Immature natural killer cell (primary cell): ENCODE measurements around the gene ZC3H4. TPM values are rescaled to one million over a fixed set of nuclear protein-coding genes. Genes with fewer than 3 reads are reported as not detected.
"Not testable (repeated sequence)": the region's sequence is repeated elsewhere in the genome, so short reads cannot be mapped to it uniquely, and the experiment has no call there.

ENCODE experiments used
- DNase-seq, 3 donors: peaks; one replicate each; pipeline ENCODE4 v3.0.0; 2022; ENCODE audit warnings: mixed read lengths in 1 of 3
- H3K27ac Mint-ChIP-seq, 6 donors: one replicate each; pipeline ENCODE4 v1.8.0; 2020; ENCODE audit warnings: mixed read lengths in 6 of 6, mild to moderate bottlenecking in 5 of 6, inconsistent platforms in 4 of 6, moderate library complexity in 3 of 6
- H3K27me3 Mint-ChIP-seq, 3 donors: one replicate each; pipeline ENCODE4 v1.8.0; 2020 to 2021; ENCODE audit warnings: low read depth in 3 of 3, mild to moderate bottlenecking in 3 of 3, mixed read lengths in 3 of 3, moderate library complexity in 3 of 3, inconsistent platforms in 1 of 3
- H3K36me3 Mint-ChIP-seq, 3 donors: one replicate each; pipeline ENCODE4 v1.8.0; 2020; ENCODE audit warnings: mixed read lengths in 3 of 3, inconsistent platforms in 2 of 3, mild to moderate bottlenecking in 2 of 3
- H3K4me1 Mint-ChIP-seq, 2 donors: one replicate each; pipeline ENCODE4 v1.8.0; 2020; ENCODE audit warnings: inconsistent platforms in 2 of 2, mild to moderate bottlenecking in 2 of 2, mixed read lengths in 2 of 2, moderate library complexity in 1 of 2
- H3K4me3 Mint-ChIP-seq, 5 donors: one replicate each; pipeline ENCODE4 v1.8.0; 2020; ENCODE audit warnings: mild to moderate bottlenecking in 5 of 5, mixed read lengths in 5 of 5, inconsistent platforms in 3 of 5, moderate library complexity in 3 of 5
- H3K9me3 Mint-ChIP-seq, 6 donors: one replicate each; pipeline ENCODE4 v1.8.0; 2020; ENCODE audit warnings: mild to moderate bottlenecking in 6 of 6, mixed read lengths in 6 of 6, inconsistent platforms in 4 of 6, moderate library complexity in 3 of 6
- polyA plus RNA-seq, 3 donors: library from polyadenylated mRNA; unstranded; fragments of 300-500 nt; fragmentation: Illumina TruSeq; gene quantifications; one replicate each; pipeline ENCODE4 v1.2.3, GENCODE V29; 2021

The ZC3H4 gene
- polyA plus RNA-seq, 3 donors from 2014 or later = 0.04 to 2.3 (median 1.1) TPM

DNA sequence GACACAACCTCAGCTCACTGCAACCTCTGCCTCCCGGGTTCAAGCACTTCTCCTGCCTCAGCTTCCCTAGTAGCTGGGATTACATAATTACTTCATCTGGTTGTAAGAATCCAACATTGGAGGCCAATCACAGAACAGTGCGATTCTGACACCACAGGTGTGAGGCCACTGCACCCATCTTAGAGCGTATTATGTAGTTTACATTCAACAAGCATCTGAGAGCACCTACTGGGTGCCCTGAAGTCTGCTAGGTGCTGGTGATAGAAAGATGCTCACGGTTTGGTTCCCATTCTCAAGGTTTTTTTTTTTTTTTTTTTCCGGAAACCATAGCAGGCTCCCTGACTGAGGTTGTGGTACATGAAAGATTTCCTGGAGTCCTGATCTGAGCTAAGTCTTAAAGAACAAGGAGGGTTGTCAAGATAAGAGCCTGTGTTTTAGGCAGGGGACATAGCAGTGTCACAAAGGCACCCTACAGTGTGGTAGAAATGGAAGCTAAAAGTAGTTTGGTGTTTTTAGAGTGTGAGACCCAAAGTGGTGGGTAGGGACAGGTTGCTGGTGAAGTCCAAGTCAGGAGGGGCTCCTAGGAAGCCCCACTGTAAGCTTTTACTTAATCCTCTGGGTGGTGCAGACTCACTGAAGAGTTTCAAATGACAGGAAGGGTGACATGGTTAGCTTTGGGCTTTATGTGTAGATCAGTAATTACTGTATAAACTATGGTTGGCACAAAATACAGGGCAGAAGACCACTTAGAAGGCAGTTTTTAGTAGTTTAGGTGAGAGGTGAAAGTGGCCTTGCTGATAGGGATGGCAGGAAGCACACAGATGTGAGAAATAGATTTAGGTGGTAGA lies 32.3 kb upstream of the ZC3H4 start:
- H3K4me1 Mint-ChIP-seq = peaks cover 9 to 26% of the 10 kb centered on the region in 2 donors

DNA sequence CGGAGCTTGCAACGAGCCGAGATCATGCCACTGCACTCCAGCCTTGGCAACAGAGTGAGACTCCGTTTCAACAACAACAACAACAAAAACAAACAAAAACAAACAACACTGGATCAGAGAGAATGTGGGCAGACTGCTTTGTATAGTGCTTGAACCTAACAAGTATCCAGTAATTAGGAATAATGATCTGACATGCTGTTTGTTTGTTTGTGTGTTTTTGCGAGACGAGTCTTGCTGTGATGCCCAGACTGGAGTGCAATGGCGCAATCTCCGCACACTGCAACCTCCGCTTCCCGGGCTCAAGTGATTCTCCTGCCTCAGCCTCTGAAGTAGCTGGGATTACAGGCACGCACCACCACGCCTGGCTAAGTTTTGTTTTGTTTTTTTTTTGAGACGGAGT lies 31.1 kb upstream of the ZC3H4 start:
- no peak for DNase-seq
- no peaks in the 10 kb centered on the region for H3K9me3 Mint-ChIP-seq
- H3K27ac Mint-ChIP-seq = no peak overlapping the region
- no peak overlapping the region for H3K4me3 Mint-ChIP-seq
- H3K4me1 Mint-ChIP-seq = peaks cover 9 to 25% of the 10 kb centered on the region in 2 donors
- H3K36me3 Mint-ChIP-seq = peaks cover 13 to 28% (median 17%) of the 10 kb centered on the region in 3 donors
- no peaks in the 10 kb centered on the region for H3K27me3 Mint-ChIP-seq

More for the DNA sequence above, 32.3 kb upstream of the ZC3H4 start:
- no peak overlapping the region for H3K4me3 Mint-ChIP-seq
- no peaks in the 10 kb centered on the region for H3K9me3 Mint-ChIP-seq
- H3K27me3 Mint-ChIP-seq = no peaks in the 10 kb centered on the region
- DNase-seq = no peak
- peak overlapping the region in 2 of 6 donors; percentile 14 to 41 for H3K27ac Mint-ChIP-seq
- H3K36me3 Mint-ChIP-seq = peaks cover 22 to 37% (median 22%) of the 10 kb centered on the region in 3 donors

DNA sequence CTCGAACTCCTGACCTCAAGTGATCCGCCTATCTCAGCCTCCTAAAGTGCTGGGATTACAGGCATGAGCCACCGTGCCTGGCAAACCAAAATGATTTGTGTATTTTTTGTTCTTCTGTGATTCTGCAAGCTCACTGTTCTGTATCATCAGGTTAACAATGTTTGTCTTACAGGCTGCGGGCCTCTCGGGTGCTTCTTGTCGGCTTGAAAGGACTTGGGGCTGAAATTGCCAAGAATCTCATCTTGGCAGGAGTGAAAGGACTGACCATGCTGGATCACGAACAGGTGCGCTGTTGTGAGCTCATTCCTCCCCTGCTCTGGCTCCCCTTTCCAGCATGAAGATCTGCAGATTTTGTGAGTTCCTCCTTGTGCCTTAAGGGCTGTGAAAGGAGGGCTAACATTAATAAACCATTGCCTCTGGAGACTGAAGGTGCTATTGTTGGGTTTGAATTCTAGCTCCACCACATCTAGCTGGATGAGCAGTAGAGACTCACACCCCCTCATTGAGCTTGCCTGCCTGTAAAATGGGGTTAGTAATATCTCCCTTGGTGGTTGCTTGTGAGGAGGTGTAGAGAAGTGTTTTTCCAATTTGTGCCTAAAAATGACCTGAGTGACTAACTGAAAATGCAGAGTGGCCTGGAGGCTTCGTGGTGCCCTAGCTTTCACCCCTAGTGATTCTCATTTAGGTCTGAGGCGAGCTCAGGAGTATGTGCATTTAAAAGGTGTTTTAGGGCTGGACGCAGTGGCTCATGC lies 29.9 kb upstream of the ZC3H4 start:
- Mint-ChIP-seq H3K4me1 (peaks cover 10 to 28% of the 10 kb centered on the region in 2 donors), H3K27ac (peak overlapping the region in 2 of 6 donors; percentile 21 to 34), H3K27me3 (no peaks in the 10 kb centered on the region)

DNA sequence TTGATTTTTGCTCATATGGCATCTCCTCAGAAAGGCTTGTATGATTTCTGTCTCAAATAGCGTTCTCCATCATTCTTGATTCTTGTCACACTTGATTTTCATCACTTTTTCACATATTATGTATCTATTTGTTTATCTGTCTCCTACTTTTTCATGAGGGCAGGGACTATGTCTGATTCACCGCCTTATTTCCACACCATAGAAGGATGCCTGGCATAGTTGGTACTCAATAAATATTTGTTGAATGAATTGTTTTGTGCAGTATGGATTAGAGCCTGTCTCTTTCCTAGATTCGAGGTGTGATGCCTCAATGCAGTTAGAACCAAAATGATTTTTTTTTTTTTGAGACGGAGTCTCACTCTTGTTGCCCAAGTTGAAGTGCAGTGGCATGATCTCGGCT lies 29.2 kb upstream of the ZC3H4 start:
- H3K9me3 Mint-ChIP-seq = no peaks in the 10 kb centered on the region
- H3K36me3 Mint-ChIP-seq = peaks cover 9 to 30% (median 13%) of the 10 kb centered on the region in 3 donors
- peaks cover 12 to 32% of the 10 kb centered on the region in 2 donors for H3K4me1 Mint-ChIP-seq
- no peaks in the 10 kb centered on the region for H3K27me3 Mint-ChIP-seq
- no peak overlapping the region for H3K4me3 Mint-ChIP-seq
- H3K27ac Mint-ChIP-seq = peak overlapping the region in 4 of 6 donors; percentile 5 to 39 (median 16)
- DNase-seq = no peak

More for the DNA sequence above, 29.9 kb upstream of the ZC3H4 start:
- Mint-ChIP-seq H3K9me3 (no peaks in the 10 kb centered on the region), H3K4me3 (no peak overlapping the region), H3K36me3 (peaks cover 9 to 27% (median 17%) of the 10 kb centered on the region in 3 donors)
- no peak for DNase-seq

DNA sequence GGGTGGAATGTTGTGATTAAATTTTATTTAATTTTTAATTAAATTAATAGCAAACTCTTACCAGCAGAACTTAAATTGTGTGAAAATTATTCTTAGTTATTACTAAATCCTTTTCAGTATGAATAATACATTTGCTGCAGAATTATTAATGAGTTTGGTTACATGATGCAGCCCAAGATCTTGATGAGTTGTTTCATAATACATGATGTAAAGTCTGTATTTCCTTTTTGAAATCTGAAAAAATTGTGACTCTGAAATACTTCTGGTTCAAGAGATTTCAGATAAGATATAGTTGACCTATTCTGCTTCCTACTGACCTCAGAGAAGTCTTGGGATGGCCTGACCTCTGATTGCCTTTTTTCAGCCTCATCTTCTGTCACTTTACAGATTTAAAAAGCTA lies 28.1 kb upstream of the ZC3H4 start:
- Mint-ChIP-seq H3K4me1 (peaks cover 9 to 30% of the 10 kb centered on the region in 2 donors), H3K36me3 (peaks cover 6 to 26% (median 9%) of the 10 kb centered on the region in 3 donors), H3K9me3 (no peaks in the 10 kb centered on the region), H3K27me3 (no peaks in the 10 kb centered on the region), H3K27ac (peak overlapping the region in 1 of 6 donors; percentile 84), H3K4me3 (no peak overlapping the region)
- DNase-seq = no peak

DNA sequence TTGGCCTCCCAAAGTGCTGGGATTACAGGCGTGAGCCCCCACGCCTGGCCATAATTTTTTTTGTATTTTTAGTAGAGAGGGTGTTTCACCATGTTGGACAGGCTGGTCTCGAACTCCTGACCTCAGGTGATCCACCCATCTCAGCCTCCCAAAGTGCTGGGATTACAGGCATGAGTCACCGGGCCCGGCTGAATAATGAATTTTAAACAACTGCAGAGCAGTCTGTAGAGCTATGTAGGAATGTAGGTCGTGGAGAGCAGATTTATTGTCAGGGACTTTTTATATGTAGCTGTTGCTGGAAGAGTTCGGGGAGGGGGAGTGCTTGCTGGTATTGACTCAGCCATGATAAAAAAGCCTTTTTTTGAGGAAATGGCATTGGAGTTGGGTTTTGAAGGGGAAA lies 27.7 kb upstream of the ZC3H4 start:
- Mint-ChIP-seq H3K4me1 (peaks cover 8 to 25% of the 10 kb centered on the region in 2 donors), H3K36me3 (peaks cover 5 to 22% (median 6%) of the 10 kb centered on the region in 3 donors), H3K27ac (peak overlapping the region in 1 of 6 donors; percentile 84)
- H3K27me3 Mint-ChIP-seq, H3K9me3 Mint-ChIP-seq, DNase-seq, H3K4me3 Mint-ChIP-seq: not testable (repeated sequence)

DNA sequence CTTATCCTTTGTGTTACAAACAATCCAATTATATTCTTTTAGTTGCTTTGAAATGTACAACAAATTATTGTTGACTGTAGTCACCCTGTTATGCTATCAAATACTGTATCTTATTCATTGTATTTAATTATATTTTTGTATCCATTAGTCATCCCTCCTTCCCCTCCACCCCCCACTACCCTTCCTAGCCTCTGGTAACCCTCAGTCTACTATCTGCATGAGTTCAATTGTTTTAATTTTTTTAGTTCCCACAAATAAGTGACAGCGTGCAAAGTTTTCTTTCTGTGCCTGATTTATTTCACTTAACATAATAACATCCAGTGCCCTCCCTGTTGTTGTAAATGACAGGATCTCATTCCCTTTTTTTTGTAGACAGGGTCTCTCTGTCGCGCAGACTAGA lies 21.6 kb upstream of the ZC3H4 start:
- Mint-ChIP-seq H3K4me3 (no peak overlapping the region), H3K27ac (no peak overlapping the region), H3K4me1 (peaks cover 38 to 58% of the 10 kb centered on the region in 2 donors), H3K9me3 (no peaks in the 10 kb centered on the region), H3K36me3 (peaks cover 0 to 6% (median 4%) of the 10 kb centered on the region in 3 donors), H3K27me3 (peaks cover 10 to 14% (median 13%) of the 10 kb centered on the region in 3 donors)
- no peak for DNase-seq

DNA sequence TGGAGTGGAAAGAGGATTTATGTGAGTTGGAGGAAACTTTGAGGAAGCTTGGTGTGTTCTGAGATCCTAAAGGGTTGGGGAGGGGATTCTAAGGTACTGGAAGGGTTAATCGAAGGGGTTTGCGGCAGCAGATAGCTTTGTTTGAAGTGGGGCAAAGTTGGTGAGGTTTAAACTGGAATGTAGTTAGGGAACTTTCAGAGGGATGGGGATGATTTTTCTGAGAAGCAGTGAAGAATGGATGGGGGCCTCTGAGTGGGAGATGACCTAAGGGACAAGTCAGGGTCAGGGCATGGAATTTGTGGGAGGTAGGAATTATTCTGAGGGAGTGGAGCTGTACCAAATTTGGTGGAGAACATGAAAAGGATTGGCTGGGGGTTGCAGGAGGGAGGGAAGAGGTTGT lies 21.0 kb upstream of the ZC3H4 start:
- Mint-ChIP-seq H3K27me3 (peaks cover 10 to 14% (median 13%) of the 10 kb centered on the region in 3 donors), H3K4me1 (peaks cover 38 to 59% of the 10 kb centered on the region in 2 donors), H3K9me3 (peaks cover 0 to 1% (median 0%) of the 10 kb centered on the region in 6 donors), H3K4me3 (peak overlapping the region in 1 of 5 donors; percentile 31), H3K36me3 (peaks cover 0 to 6% (median 4%) of the 10 kb centered on the region in 3 donors), H3K27ac (peak overlapping the region in 3 of 6 donors; percentile 19 to 55 (median 46))
- DNase-seq = no peak

DNA sequence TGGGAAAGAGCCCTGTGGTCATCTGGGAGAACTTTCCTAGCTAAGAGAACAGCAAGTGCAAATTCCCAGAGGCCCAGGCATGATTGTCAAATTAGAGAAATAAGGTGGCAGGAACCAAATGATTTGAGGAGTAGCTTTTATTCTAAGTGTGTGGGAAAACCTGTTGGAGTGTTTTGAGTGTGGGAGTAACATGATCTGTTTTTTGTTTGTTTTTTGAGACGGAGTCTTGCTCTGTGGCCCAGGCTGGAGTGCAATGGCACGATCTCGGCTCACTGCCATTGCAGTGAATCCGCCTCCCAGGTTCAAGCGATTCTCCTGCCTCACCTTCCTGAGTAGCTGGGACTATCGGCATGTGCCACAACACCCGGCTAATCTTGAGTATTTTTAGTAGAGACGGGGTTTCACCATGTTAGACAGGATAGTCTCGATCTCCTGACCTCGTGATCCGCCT lies 19.5 kb upstream of the ZC3H4 start:
- Mint-ChIP-seq H3K27ac (peak overlapping the region in 2 of 6 donors; percentile 69 to 74), H3K4me1 (peaks cover 33 to 46% of the 10 kb centered on the region in 2 donors), H3K27me3 (peaks cover 12 to 14% (median 13%) of the 10 kb centered on the region in 3 donors), H3K9me3 (peaks cover 0 to 1% (median 0%) of the 10 kb centered on the region in 6 donors), H3K4me3 (peak overlapping the region in 3 of 5 donors; percentile 33 to 42 (median 33)), H3K36me3 (peaks cover 0 to 4% (median 0%) of the 10 kb centered on the region in 3 donors)
- DNase-seq = no peak

DNA sequence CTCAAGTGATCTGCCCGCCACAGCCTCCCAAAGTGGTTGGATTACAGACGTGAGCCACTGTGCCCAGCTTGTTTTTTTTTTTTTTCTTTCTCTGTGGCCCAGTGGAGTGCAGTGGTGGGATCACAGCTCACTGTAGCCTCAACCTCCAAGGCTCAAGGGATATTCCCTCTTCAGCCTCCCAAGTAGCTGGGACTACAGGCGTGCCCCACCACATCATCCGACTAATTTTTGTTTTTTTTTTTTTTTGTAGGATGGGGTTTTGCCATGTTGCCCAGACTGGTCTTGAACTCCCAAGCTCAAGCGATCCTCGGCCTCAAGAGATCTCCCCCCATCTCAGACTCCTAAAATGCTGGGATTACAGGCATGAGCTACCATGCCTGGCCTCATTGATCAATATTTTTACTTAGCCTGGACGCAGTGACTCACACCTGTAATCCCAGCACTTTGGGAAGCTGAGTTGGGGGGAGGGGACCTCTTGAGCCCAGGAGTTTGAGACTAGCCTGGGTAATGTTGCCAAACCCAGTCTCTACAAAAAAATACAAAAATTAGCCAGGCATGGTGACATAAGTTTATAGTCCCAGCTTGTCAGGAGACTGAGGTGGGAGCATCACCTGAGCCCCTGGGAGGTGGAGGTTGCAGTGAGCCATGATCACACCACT lies 18.7 kb upstream of the ZC3H4 start:
- no peak for DNase-seq
- Mint-ChIP-seq H3K36me3 (peaks cover 0 to 4% (median 0%) of the 10 kb centered on the region in 3 donors), H3K4me3 (peak overlapping the region; percentile 97 to 99 (median 97)), H3K27ac (peak overlapping the region in 4 of 6 donors; percentile 16 to 78 (median 56)), H3K4me1 (peaks cover 33 to 46% of the 10 kb centered on the region in 2 donors), H3K9me3 (peaks cover 0 to 1% (median 0%) of the 10 kb centered on the region in 6 donors), H3K27me3 (peaks cover 12 to 14% (median 13%) of the 10 kb centered on the region in 3 donors)

DNA sequence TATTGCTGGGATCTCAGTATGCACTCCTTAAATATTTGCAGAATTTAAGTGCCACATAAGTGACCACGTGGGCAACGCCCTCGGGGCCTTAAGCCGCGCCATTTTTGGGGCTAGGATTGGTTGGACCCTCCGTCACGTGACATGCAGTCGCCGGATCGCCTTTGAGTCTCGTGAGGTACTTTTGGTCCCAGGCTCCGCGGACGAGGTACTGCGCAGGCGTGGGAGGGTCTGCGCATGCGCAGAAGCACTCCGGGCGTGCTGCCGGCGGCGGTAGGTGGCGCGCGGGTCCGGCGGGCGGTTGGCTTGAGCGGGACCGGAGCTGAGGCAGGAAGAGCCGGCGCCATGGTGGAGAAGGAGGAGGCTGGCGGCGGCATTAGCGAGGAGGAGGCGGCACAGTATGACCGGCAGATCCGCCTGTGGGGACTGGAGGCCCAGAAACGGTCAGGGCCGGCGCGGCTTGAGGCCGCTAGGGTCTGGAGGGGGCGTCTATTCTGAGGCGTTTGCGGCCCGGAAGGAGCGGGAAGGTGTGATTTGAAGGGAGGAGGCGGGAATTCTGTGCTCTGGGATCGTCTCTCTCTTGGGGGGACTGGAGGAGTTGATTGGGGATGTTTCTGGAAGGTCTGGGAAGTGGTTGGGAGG lies 17.1 kb upstream of the ZC3H4 start, which contains the start of gene SAE1:
Gene SAE1 (plus strand): TSS at position 247 of the 639 bp plus-strand sequence. CDS start 96 bp downstream, at position 343.
- H3K4me3 Mint-ChIP-seq = peak within 1 kb of the TSS; percentile 97 to 99 (median 97)
- peak; percentile 93 to 94 (median 94) for DNase-seq
- peaks cover 33 to 46% of the 10 kb centered on the region in 2 donors for H3K4me1 Mint-ChIP-seq

DNA sequence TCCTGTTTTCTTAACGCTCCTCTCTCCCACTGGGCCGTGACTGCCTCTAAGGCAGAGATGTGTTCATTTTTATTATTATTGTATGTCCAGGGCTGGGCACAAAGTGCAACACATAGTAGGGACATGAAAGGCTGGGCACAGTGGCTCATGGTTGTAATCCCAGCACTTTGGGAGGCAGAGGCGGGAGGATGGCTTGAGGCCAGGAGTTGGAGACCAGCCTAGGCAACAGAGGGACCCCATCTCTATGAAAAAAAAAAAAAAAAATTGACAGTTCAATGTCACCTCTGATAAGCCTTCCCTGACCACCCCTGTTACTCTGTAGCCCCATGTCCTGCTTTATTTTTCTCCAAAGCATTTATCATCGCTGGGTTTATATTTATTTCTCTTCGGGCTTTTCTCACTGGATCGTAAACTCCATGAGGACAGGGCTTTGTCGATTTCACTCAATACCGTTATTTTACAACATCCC lies 16.6 kb upstream of the ZC3H4 start:
- peaks cover 33 to 42% of the 10 kb centered on the region in 2 donors for H3K4me1 Mint-ChIP-seq
- H3K27me3 Mint-ChIP-seq = peaks cover 12 to 15% (median 13%) of the 10 kb centered on the region in 3 donors
- no peak for DNase-seq
- peak overlapping the region; percentile 97 to 99 (median 97) for H3K4me3 Mint-ChIP-seq
- peak overlapping the region; percentile 88 to 98 (median 94) for H3K27ac Mint-ChIP-seq
- H3K9me3 Mint-ChIP-seq = peaks cover 0 to 1% (median 0%) of the 10 kb centered on the region in 6 donors
- peaks cover 0 to 4% (median 0%) of the 10 kb centered on the region in 3 donors for H3K36me3 Mint-ChIP-seq

More for the DNA sequence above, 17.1 kb upstream of the ZC3H4 start, which contains the start of gene SAE1:
- H3K36me3 Mint-ChIP-seq = peaks cover 0 to 4% (median 0%) of the 10 kb centered on the region in 3 donors
- peaks cover 12 to 14% (median 13%) of the 10 kb centered on the region in 3 donors for H3K27me3 Mint-ChIP-seq
- peak within 1 kb of the TSS; percentile 88 to 98 (median 94) for H3K27ac Mint-ChIP-seq
- peaks cover 0 to 1% (median 0%) of the 10 kb centered on the region in 6 donors for H3K9me3 Mint-ChIP-seq
